GM12878 (cell line): Measurements from ENCODE around the gene EFNA3. TPM values are rescaled to one million over a fixed set of nuclear protein-coding genes. Genes with fewer than 3 reads are reported as not detected.

ENCODE experiments used
- ATAC-seq: fragments of 200-7000 bp; cut with Tn5 transposase; 3 replicates; pipeline ENCODE4 v1.9.1; 2020; ENCODE audit warnings: mild to moderate bottlenecking, moderate library complexity
- BruUV-seq: library from RNA; stranded (reverse); fragments of 400-500 nt; replicated peaks from 2 replicates; lab custom pipeline; 2021; lab: Mats Ljungman, UMichigan
- CTCF ChIA-PET: fragments of 300-600 bp; sonication (Branson Sonifier 250); formaldehyde crosslinking; extraction: SDS; loops from one replicate; lab custom pipeline; 2021; ENCODE audit warnings: inconsistent platforms; lab: Yijun Ruan, JAX
- POLR2A ChIA-PET: fragments of 350-600 bp; formaldehyde crosslinking; extraction: SDS; loops from one replicate; lab custom pipeline; 2021; ENCODE audit warnings: inconsistent platforms; lab: Charles Lee
- RAD21 ChIA-PET: fragments of 300-600 bp; sonication (Branson Sonifier 250); formaldehyde crosslinking; loops from one replicate; lab custom pipeline; 2023; ENCODE audit warnings: antibody characterized with exemption; ENCODE audit not compliant: unreplicated experiment; lab: Charles Lee
- SMC1A ChIA-PET: fragments of 300-600 bp; sonication (Branson Sonifier 250); formaldehyde crosslinking; loops from one replicate; lab custom pipeline; 2023; ENCODE audit not compliant: unreplicated experiment, uncharacterized antibody; lab: Charles Lee
- DNase-seq: peaks from one replicate; pipeline ENCODE4 v3.0.0-alpha.2; 2011; ENCODE audit warnings: low read depth, low spot score
- FAIRE-seq: peaks from 3 replicates; lab custom pipeline; 2011; peaks lifted over from hg19 to GRCh38; lab: Jason Lieb, UNC
- H2AFZ ChIP-seq: 2 replicates; pipeline ENCODE4 v1.6.0; 2011; ENCODE audit warnings: low read depth, low read length, control low read depth; ENCODE audit not compliant: control insufficient read depth
- H3K27ac ChIP-seq: 2 replicates; pipeline ENCODE4 v1.5.1; 2011; ENCODE audit warnings: control low read depth; ENCODE audit not compliant: control insufficient read depth, insufficient read depth
- H3K27me3 ChIP-seq, 2 experiments: replicated peaks in 1 of 2; 2 replicates each; pipeline versions ENCODE4 v1.6.0 to v1.6.1; 2011; ENCODE audit warnings: low read length in 1 of 2; ENCODE audit not compliant: control insufficient read depth in 2 of 2, insufficient read depth in 2 of 2
- H3K36me3 ChIP-seq, 2 experiments: 2 replicates each; pipeline ENCODE4 v1.5.1; 2011; ENCODE audit warnings: low read length in 1 of 2; ENCODE audit not compliant: control insufficient read depth in 2 of 2, insufficient read depth in 2 of 2
- H3K4me1 ChIP-seq: 2 replicates; pipeline ENCODE4 v1.6.1; 2011; ENCODE audit warnings: mild to moderate bottlenecking, low read length, moderate library complexity, mixed read lengths; ENCODE audit not compliant: control insufficient read depth, insufficient read depth
- H3K4me2 ChIP-seq: 2 replicates; pipeline ENCODE4 v1.6.0; 2011; ENCODE audit warnings: control low read depth; ENCODE audit not compliant: control insufficient read depth, insufficient read depth
- H3K4me3 ChIP-seq: fragments of 200-600 bp; sonication (generic); 2 replicates; pipeline ENCODE4 v1.5.1; 2016
- H3K79me2 ChIP-seq: 2 replicates; pipeline ENCODE4 v1.6.0; 2011; ENCODE audit warnings: low read length; ENCODE audit not compliant: control insufficient read depth, insufficient read depth
- H3K9ac ChIP-seq: 2 replicates; pipeline ENCODE4 v1.8.0; 2011; ENCODE audit warnings: low read length, control low read depth, mixed read lengths; ENCODE audit not compliant: control insufficient read depth, insufficient read depth
- H3K9me3 ChIP-seq: replicated peaks from 3 replicates; pipeline ENCODE4 v1.5.1; 2011; ENCODE audit warnings: mild to moderate bottlenecking, low read length; ENCODE audit not compliant: control insufficient read depth, insufficient read depth
- H4K20me1 ChIP-seq: 2 replicates; pipeline ENCODE4 v1.6.0; 2011; ENCODE audit not compliant: control insufficient read depth, insufficient read depth
- ATF3 ChIP-seq: IDR thresholded peaks from 2 replicates; pipeline ENCODE4 v1.6.1; 2011; ENCODE audit warnings: low read depth, mild to moderate bottlenecking, low read length, moderate library complexity, borderline replicate concordance; ENCODE audit errors: extremely low read depth
- EED ChIP-seq: sonication (generic); IDR thresholded peaks from 2 replicates; pipeline ENCODE4 v1.6.1; 2016; ENCODE audit warnings: antibody characterized with exemption, low read depth
- NBN ChIP-seq: fragments of 450-650 bp; IDR thresholded peaks from 2 replicates; pipeline ENCODE4 v1.6.1; 2016
- PKNOX1 ChIP-seq: fragments of 450-650 bp; IDR thresholded peaks from 2 replicates; pipeline ENCODE4 v1.6.1; 2016; ENCODE audit warnings: mild to moderate bottlenecking
- WGBS: methylation state at CpG from one replicate; pipeline ENCODE4 v1.1.6; 2016; ENCODE audit warnings: low lambda C conversion rate; ENCODE audit not compliant: insufficient replicate concordance, insufficient coverage; ENCODE audit errors: missing lambda C conversion rate; 5-methylcytosine and 5-hydroxymethylcytosine counted together
- in situ Hi-C: fragments of 300-500 bp; cut with MboI; formaldehyde crosslinking; loops from 9 replicates; pipeline ENCODE4 v1.14.3; 2018; ENCODE audit warnings: mixed read lengths
- intact Hi-C: fragments of 100-400 bp; cut with micrococcal nuclease; formaldehyde crosslinking; loops from one replicate; pipeline ENCODE4 v1.14.2; 2022; ENCODE audit not compliant: unreplicated experiment
- polyA plus RNA-seq, 11 experiments: library from polyadenylated mRNA; depleted of rRNA in 4 of 11; unstranded in 6 of 11; stranded (reverse) in 5 of 11; fragments of >200 nt; fragmentation: Nextera tagmentation in 4 of 11; fragmentation: Illumina TruSeq in 1 of 11; extraction: Ambion mirVana in 4 of 11; extraction: Trizol in 1 of 11; gene quantifications; 1 replicate in 1 of 11; 2 replicates in 10 of 11; pipeline versions ENCODE4 v1.2.1 to v1.2.3, GENCODE V29; 2011 to 2016; ENCODE audit warnings: inconsistent platforms in 2 of 11, missing spikeins in 2 of 11, low read depth in 1 of 11
- total RNA-seq, 4 experiments: library from RNA; depleted of rRNA in 3 of 4; stranded (reverse); fragments of >200 nt in 3 of 4; fragmentation: Illumina TruSeq in 1 of 4; extraction: Trizol in 1 of 4; gene quantifications; 2 replicates each; pipeline versions ENCODE4 v1.2.1 to v1.2.3, GENCODE V29; 2013 to 2021

The EFNA3 gene
- total and polyA plus RNA-seq, 10 of the 15 experiments (the other 5 are each of a cell fraction or from before 2014, with no cell fraction given), result 0.08 to 5.4 (median 1.1) TPM

DNA sequence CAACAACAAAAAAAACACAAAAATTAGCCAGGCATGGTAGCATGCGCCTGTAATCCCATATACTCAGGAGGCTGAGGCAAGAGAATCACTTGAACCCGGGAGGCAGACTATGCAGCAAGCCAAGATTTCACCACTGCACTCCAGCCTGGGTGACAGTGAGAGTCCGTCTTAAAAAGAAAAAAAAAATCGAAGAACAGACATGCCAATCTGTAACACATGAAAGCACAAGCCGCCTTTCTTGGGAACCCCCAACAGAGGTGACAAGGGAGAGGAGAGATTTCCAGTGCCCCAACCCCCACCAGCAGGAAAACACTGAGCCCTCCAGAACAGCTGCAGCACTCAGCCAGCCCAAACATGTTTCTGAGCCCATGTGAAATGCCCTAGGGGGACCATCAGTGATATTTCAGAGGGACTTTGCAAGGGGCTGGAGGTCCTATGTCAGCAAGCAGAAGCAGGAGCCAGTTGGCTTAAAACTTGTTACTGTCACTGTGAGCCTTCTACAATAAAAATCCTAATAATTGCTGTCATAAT lies 34.9 kb downstream of the EFNA3 start:
- Histone ChIP-seq H2AFZ (no peak overlapping the region; the same call in 1 of the 2 replicates), H3K27ac (no peak overlapping the region), H3K4me3 (no peak overlapping the region), H3K4me1 (peaks cover 5% of the 10 kb centered on the region; the same call in 1 of the 2 replicates), H4K20me1 (no peaks in the 10 kb centered on the region), H3K9me3 (no peaks in the 10 kb centered on the region), H3K27me3 (peaks cover 0 to 2% of the 10 kb centered on the region in 2 experiments; a peak in 1 of 4 replicates), H3K9ac (no peak overlapping the region), H3K79me2 (no peaks in the 10 kb centered on the region), H3K4me2 (no peak overlapping the region), H3K36me3 (no peaks in the 10 kb centered on the region)
- RAD21 ChIA-PET, result no interaction called here
- intact Hi-C loops, result no loop called here
- POLR2A ChIA-PET, result no interaction called here
- FAIRE-seq, result no peak
- no TSS peak for BruUV-seq
- SMC1A ChIA-PET, result no interaction called here
- CTCF ChIA-PET, result interaction anchor here (1.8 kb wide), 1 partner anchor 22 kb away, joined by 10 read pairs; no protein-coding TSS in a partner anchor
- TF ChIP-seq NBN (no peak), EED (no peak), ATF3 (no peak), PKNOX1 (peak; percentile 73; the same call in 1 of the 2 replicates)
- in situ Hi-C loops, result no loop called here
- ATAC-seq, result peak; percentile 54
- WGBS, result 28% methylated on average over 5 of the region's 5 CpGs
- no peak for DNase-seq
